Measurements from ENCODE around the gene IL21R.
"Not testable (repeated sequence)": the region's sequence is repeated elsewhere in the genome, so short reads cannot be mapped to it uniquely, and the experiment has no call there.

The IL21R gene

GRCh38 chr16:27430923-27431484 lies 29.0 kb downstream of the IL21R start:
- H3K4me3 ChIP-seq (replicated peaks; ENCODE audit: low read depth, low read length), result no peak overlapping the region
- DNase-seq (ENCODE audit: extremely low read depth, low read depth), result no peak
- no peak for TF ChIP-seq CTCF (IDR thresholded peaks at IDR 0.05; ENCODE audit: low read depth, low read length, missing control alignments)

GRCh38 chr16:27431773-27432532 lies 30.0 kb downstream of the IL21R start:
- TF ChIP-seq CTCF (IDR thresholded peaks at IDR 0.05; ENCODE audit: low read depth, low read length, missing control alignments), result no peak
- DNase-seq (ENCODE audit: extremely low read depth, low read depth), result no peak
- no peak overlapping the region for H3K4me3 ChIP-seq (replicated peaks; ENCODE audit: low read depth, low read length)

GRCh38 chr16:27432558-27432957 lies 30.6 kb downstream of the IL21R start:
- no peak overlapping the region for H3K4me3 ChIP-seq (replicated peaks; ENCODE audit: low read depth, low read length)
- peak; percentile 35 for DNase-seq (ENCODE audit: extremely low read depth, low read depth)
- TF ChIP-seq CTCF (IDR thresholded peaks at IDR 0.05; ENCODE audit: low read depth, low read length, missing control alignments), result no peak

GRCh38 chr16:27433191-27433590 lies 31.2 kb downstream of the IL21R start:
- DNase-seq (ENCODE audit: extremely low read depth, low read depth), result not testable (repeated sequence)

DNA sequence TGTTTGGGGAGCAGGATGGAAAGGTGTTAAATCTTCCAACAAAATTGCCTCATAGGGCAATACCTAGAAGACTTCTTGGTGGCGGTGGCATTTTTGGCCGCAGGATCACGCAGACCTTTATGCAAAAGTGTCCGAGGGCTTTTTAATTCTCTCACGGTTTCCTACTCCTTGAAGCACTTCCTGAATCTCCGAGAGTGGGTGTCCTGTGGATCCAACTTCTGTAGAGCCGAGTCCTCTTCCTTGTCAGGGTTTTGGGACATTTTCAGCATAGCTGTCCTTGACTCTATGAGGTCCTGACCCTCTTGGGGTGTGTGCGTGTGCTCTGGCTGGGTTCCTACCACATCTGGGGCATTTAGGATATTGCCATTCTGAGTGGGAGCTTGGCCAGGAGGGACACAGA lies 31.7 kb downstream of the IL21R start:
- no peak for TF ChIP-seq CTCF (IDR thresholded peaks at IDR 0.05; ENCODE audit: low read depth, low read length, missing control alignments)
- no peak for DNase-seq (ENCODE audit: extremely low read depth, low read depth)
- H3K4me3 ChIP-seq (replicated peaks; ENCODE audit: low read depth, low read length), result no peak overlapping the region

More at GRCh38 chr16:27433191-27433590, 31.2 kb downstream of the IL21R start:
- not testable (repeated sequence) for H3K4me3 ChIP-seq (replicated peaks; ENCODE audit: low read depth, low read length)

DNA sequence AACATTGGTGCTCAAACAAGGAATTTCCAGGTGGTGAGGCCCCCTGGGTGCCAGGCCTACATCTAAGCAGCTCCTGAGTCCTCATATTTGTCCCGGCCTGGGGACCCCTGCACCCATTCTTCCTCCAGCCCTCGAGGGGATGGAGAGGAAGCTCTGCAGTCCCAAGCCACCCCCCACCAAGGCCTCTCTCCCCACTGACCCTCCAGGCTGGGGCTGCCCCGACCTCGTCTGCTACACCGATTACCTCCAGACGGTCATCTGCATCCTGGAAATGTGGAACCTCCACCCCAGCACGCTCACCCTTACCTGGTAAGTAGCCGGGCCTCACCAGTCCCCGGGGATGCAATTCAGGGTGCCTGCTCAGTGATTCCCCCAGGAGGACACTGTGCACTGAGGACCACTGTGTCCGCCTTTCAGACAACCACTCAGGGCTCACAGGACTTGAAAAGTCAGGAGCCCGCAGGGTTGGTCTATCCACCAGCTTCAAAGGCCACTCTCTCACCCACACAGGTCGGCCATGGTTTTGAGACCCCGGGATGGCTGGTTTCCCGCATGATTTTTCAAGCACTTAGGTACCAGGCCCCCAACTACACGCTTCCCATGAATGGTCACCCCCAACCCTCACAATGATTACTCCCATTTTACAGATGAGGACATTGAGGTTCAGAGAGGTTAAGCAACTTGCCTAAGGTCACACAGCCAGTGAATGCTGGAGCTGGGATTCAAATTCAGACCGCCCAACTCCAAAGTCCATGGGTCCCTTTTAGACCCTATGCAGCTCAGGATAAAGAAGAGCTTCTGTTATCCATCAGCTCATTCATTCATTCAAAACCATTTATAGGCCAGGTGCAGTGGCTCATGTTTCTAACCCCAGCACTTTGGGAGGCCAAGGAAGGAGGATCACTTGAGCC lies 32.4 kb downstream of the IL21R start:
- TF ChIP-seq CTCF (IDR thresholded peaks at IDR 0.05; ENCODE audit: low read depth, low read length, missing control alignments), result no peak
- no peak for DNase-seq (ENCODE audit: extremely low read depth, low read depth)
- H3K4me3 ChIP-seq (replicated peaks; ENCODE audit: low read depth, low read length), result no peak overlapping the region

GRCh38 chr16:27435146-27435545 lies 33.2 kb downstream of the IL21R start:
- not testable (repeated sequence) for H3K4me3 ChIP-seq (replicated peaks; ENCODE audit: low read depth, low read length); DNase-seq (ENCODE audit: extremely low read depth, low read depth)

Data from HFF-Myc (cell line).